Activated naive CD4-positive, alpha-beta T cell treated with anti-CD3 and anti-CD28 coated beads, Interleukin-2, amount 50 U/mL, for 72 hours (primary cell): ENCODE measurements around the gene HRH1. TPM values are rescaled to one million over a fixed set of nuclear protein-coding genes. Genes with fewer than 3 reads are reported as not detected.
A peak's percentile ranks its signal among the peaks of the same experiment; 100 is the strongest.

Experiments used
- ATAC-seq, 2 donors: fragments of 150-1000 bp; cut with Tn5 transposase; 2 replicates each; pipeline ENCODE4 v1.10.0; 2021; ENCODE audit warnings: mild to moderate bottlenecking in 2 of 2, moderate library complexity in 2 of 2
- DNase-seq, 2 donors: peaks; one replicate each; pipeline ENCODE4 v3.0.0; 2021 to 2022; ENCODE audit warnings: low spot score in 2 of 2
- H3K27ac Mint-ChIP-seq, 2 donors: one replicate each; pipeline ENCODE4 v1.8.0; 2022; ENCODE audit warnings: mild to moderate bottlenecking in 2 of 2, mixed read lengths in 2 of 2
- H3K36me3 Mint-ChIP-seq, 2 donors: one replicate each; pipeline ENCODE4 v1.8.0; 2022; ENCODE audit warnings: mixed read lengths in 2 of 2
- H3K9me3 Mint-ChIP-seq, 2 donors: one replicate each; pipeline ENCODE4 v1.8.0; 2022; ENCODE audit warnings: mixed read lengths in 2 of 2
- total RNA-seq, 2 donors: library from RNA; stranded (reverse); gene quantifications; one replicate each; pipeline ENCODE4 v1.2.3, GENCODE V29; 2022

Gene HRH1
- total RNA-seq, 2 donors from 2014 or later, result 0.10 to 1.6 TPM

DNA sequence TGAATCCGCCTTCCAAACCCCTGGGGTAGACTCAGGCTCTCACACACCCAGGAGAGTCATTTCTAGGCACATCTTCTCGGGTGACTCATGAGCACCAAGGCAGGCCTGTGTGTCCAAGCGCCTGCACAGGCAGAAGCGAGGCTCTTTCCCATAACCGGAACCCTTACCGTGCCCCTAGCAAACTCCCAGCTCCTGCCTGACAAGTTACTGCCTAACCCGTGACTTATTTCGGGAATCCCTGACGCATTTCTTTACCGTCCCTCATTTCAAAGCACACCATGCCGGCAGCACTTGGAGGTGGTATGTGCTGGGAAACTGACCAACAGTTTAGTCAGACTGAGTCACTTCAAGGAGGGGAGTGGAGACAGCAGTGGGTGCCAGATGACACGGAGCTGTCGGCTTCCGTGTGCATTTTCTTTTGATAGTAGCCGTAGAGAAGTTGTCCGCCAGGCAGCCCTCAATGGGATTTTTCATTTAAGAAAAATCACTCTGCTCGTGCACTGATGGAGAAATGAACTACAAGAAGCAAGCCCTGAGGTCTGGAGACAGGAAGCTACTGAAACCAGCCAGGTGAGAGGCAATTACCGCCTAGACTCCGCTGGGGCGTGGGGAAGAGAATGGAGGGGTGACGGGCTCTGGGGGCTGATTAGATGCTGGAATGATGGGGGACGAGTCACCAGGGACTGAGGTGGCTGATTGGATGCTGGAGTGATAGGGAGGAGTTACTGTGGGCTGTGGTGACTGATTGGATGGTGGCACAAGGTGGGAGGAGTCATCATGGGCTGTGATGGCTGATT, 17.3 kb upstream of the HRH1 start:
- Mint-ChIP-seq H3K27ac (peak overlapping the region in 1 of 2 donors; percentile 59), H3K36me3 (no peaks in the 10 kb centered on the region), H3K9me3 (no peaks in the 10 kb centered on the region)
- DNase-seq (no peak), ATAC-seq (no peak)

DNA sequence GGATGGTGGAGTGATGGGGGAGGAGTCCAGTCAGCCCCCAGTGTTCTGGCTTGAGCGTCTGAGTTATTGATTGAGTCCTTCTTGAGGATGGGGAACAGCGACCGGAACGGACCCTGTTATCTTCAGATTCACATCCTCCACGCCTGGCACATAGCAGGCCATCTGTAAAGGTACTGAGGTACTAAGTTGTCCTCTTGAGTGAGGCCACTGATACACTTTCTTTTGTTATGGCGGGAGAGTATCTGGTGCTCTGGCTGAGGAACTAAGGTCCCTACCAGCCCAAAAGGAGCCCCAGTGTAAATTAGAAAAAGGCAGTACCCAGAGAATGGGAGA, 16.7 kb upstream of the HRH1 start:
- H3K9me3 Mint-ChIP-seq, result no peaks in the 10 kb centered on the region
- no peak for DNase-seq
- peak overlapping the region in 1 of 2 donors; percentile 59 for H3K27ac Mint-ChIP-seq
- no peaks in the 10 kb centered on the region for H3K36me3 Mint-ChIP-seq
- ATAC-seq, result no peak

DNA sequence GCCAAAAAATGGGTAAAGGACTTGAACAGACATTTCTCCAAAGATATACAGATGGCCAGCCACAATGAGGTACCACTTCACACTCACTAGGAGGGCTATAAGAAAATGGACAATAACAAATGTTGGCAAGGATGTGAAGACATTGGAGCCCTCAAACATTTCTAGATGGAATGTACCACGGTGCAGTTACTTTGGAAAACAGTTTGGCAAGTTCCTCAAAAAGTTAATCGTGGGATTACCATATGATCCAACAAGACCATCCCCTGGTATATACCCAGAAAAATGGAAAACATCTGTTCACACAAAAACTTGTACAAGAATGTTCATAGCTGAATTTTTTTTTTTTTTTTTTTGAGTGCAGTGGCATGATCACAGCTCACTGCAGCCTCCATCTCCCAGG, 15.9 kb upstream of the HRH1 start:
- Mint-ChIP-seq H3K27ac (no peak overlapping the region), H3K36me3 (no peaks in the 10 kb centered on the region), H3K9me3 (no peaks in the 10 kb centered on the region)
- DNase-seq (no peak), ATAC-seq (no peak)

DNA sequence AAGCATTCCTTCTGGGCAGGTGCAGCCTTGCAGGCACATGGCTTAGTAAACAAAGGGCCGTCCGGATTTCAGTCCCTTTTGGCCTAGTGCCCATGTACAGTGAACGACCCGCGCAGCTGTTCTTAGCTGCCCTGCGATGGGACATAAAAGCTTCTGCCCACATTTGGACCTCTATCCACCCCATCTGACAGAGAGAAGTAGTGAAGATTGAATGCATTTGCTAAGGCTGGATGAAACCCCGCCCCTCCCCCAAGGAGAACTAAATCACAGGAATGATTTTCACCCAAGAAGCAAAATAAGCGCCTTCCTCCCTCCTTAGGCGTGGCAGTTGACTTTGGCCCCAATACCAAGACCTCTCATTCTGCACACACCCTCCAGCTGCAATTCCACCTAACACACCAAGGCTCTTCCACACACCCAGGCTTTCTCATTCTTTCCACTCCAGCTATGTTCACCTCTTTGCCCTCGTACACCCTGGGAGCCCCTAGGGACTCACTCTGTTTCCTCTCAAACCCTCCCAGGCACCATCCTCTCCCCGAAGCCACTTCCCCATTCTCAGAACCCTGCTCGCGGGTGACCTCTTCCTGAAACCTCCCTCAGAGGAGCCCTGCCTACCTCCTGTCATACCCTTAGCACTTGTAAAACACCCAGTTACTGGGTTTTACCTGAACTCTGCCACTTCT, 14.1 kb upstream of the HRH1 start:
- peak; percentile 29 to 86 for ATAC-seq
- H3K36me3 Mint-ChIP-seq, result no peaks in the 10 kb centered on the region
- no peaks in the 10 kb centered on the region for H3K9me3 Mint-ChIP-seq
- peak in 1 of 2 donors; percentile 16 for DNase-seq
- no peak overlapping the region for H3K27ac Mint-ChIP-seq

DNA sequence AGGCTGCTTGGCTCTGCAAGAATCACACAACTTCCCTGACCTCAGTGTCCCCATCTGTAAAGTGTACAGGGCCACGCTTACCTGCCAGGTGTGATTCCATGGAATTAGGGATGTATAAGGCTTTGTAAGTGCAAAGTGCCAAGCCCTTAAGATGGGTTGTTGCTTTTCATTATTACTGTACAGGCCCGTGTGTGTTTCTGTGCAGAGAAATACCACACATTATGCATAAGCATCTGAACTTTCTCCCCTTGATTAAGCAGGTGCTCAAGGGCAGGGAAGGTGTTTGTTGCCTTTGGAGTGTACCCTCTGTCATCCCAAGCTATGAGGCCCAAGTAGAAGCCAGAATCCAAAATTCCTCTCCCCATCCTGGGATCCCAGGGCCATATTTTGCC, 13.6 kb upstream of the HRH1 start:
- ATAC-seq, result peak; percentile 11 to 74
- Mint-ChIP-seq H3K27ac (no peak overlapping the region), H3K9me3 (no peaks in the 10 kb centered on the region), H3K36me3 (no peaks in the 10 kb centered on the region)
- no peak for DNase-seq

DNA sequence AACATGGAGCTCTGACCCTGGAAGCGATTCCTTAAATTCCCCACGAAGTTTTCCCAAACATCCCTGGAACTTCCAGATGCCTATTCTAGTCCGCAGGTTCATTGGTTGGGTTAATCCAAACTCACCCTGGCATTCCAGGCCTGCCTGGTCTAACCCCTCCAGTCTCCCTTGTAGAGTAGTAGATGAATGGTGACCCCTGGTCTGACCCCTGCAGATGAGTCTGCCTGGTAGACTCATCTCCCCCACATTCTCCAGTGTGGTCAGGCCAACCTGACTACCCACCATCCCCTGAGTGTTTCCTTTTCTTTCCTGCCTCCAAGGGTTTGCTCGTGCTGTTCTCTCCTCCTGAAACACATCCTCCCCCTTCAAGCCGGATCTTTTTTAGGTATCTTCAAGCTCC, 10.8 kb upstream of the HRH1 start:
- Mint-ChIP-seq H3K27ac (no peak overlapping the region), H3K36me3 (no peaks in the 10 kb centered on the region), H3K9me3 (no peaks in the 10 kb centered on the region)
- no peak for DNase-seq
- ATAC-seq, result no peak

DNA sequence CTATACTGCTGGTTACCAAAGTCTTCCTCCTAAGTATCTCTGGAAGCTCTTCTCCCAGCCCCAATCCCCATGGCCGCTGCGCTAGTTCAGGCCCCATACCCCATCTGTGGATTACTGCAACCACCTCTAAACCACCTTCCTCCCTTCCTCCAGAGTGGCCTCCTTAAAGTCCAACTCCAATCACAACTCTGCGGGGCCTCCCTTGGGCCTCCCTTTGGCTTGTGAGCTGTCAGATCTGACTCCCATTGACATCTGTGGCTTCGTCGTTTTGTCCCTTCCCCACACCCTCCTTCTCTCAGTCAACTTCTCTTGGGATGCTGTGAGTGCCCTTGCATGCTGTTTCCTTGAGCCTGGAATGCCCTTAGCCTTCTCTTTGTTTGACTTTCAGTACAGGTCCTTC, 9.3 kb upstream of the HRH1 start:
- DNase-seq (no peak), ATAC-seq (no peak)
- Mint-ChIP-seq H3K27ac (no peak overlapping the region), H3K9me3 (no peaks in the 10 kb centered on the region), H3K36me3 (no peaks in the 10 kb centered on the region)

DNA sequence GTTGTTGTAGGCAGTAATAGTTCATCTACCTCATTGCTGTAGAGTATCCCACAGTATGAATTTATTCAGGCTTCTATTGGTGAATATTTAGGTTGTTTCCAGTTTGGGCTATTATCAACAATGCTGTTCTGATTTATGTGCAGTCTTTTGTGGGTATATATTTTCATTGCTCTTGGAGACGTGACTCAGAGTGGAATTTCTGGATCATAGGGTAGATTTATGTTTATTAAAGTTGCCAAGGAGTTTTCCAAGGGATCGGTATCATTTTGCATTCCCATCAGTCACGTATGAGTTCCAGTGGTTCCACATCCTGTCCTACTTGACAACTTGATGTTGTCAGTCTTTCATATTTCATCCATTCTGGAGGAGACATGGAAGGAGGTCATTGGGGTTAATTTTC, 8.4 kb upstream of the HRH1 start:
- ATAC-seq, result no peak
- H3K27ac Mint-ChIP-seq, result no peak overlapping the region
- DNase-seq, result no peak
- H3K9me3 Mint-ChIP-seq, result no peaks in the 10 kb centered on the region
- H3K36me3 Mint-ChIP-seq, result no peaks in the 10 kb centered on the region

DNA sequence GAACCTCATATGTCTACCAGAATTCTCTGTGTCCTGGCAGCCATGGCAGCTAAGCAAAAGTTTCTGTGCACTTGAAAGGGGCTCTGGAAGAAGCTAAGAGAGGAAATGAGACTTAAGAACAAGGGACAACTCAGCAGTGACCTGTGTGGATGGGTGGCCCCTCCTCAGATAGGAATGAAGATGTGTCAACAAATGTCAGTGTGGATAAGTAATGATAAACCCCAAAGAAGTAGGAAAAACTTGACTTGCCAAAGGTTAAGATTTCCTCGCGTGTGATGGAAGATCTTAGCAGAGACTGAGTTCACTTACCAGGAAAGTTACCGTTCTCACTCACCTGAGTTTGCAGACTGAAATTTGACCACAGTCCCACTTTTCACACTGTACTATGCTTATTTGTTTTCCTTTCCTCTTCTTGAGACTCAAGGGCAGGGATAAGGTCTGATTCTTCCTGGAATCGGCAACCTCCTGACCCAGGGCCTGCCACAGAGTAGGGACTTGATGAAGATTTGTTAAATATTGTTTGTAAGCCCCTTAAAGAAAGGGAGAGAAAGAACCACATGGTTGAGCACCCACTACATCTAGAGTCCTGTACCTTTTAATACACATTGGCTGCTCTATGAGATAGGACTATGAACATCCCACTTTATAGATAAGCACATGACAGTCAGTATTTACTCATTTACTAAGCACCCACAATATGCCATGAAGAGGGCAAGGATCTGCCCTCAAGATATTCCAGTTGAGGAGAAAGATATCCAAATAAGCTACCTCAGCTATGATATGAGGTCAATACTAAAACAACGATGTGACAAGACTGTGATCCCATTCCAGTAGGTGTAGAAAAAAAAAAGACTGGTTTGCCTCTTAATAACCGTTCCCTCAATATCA, 7.3 kb upstream of the HRH1 start:
- ATAC-seq, result no peak
- no peak overlapping the region for H3K27ac Mint-ChIP-seq
- DNase-seq, result no peak
- no peaks in the 10 kb centered on the region for H3K9me3 Mint-ChIP-seq
- H3K36me3 Mint-ChIP-seq, result no peaks in the 10 kb centered on the region

DNA sequence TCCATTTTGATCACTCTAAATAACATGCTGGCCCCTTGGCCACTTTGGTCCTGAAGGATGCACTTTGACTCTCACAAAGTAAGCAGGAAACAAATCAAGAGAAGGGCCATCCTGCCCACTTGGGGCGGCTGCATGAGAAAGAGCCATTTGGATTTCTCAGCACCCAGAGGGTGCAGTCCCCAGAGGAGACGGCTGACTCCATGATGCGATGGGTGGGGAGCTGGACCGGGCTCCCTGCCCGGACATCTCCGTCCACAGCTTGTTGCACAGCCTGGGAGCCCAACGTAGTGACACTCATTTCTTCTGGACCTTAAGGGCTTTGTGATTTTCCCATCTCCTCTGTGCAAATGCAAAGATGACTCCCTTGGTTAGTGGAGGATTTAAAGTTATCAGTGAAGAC, 4.0 kb upstream of the HRH1 start:
- ATAC-seq (no peak), DNase-seq (no peak)
- no peak overlapping the region for H3K27ac Mint-ChIP-seq
- H3K9me3 Mint-ChIP-seq, result no peaks in the 10 kb centered on the region
- no peaks in the 10 kb centered on the region for H3K36me3 Mint-ChIP-seq

DNA sequence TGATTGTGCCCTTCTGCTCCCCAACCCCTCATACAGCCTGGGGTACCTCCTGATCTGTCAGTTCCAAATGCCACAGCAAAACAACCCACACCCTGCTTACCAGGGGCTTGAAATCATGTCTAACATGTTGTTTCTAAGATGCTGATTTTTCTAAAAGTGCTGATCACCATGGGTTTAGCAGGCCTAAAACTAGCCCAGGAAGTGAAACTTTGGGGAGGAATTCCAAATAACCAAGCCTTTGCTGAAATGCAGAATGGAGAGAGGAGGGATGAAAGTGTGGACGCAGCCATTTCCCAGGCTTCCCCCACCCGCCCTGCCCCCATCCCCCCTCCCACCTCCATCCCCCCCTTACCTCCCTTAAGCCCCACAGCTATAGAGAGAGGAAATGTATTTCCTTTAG, 2.0 kb upstream of the HRH1 start:
- DNase-seq (no peak), ATAC-seq (no peak)
- Mint-ChIP-seq H3K36me3 (no peaks in the 10 kb centered on the region), H3K9me3 (no peaks in the 10 kb centered on the region), H3K27ac (no peak overlapping the region)

DNA sequence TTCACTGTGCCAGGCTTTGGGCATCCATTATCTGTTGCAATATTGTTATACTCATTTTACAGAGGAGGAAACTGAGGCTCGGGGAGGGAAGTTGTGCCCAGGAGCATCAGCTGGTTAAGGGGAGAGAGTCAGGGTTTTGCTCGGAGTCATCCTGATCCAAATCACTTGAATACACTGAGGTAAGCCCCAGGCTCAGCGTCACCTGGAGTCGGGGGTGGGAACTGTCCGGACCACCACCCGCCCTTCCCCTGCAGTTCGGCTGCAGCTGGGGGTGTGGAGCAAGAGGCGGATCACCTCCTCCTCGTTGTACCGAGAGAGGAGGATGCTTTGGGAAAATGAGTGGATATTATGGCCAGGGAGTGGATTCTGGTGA, 646 bp downstream of the HRH1 start:
- ATAC-seq, result no peak
- H3K27ac Mint-ChIP-seq, result no peak overlapping the region
- no peaks in the 10 kb centered on the region for H3K36me3 Mint-ChIP-seq
- H3K9me3 Mint-ChIP-seq, result no peaks in the 10 kb centered on the region
- DNase-seq, result no peak

DNA sequence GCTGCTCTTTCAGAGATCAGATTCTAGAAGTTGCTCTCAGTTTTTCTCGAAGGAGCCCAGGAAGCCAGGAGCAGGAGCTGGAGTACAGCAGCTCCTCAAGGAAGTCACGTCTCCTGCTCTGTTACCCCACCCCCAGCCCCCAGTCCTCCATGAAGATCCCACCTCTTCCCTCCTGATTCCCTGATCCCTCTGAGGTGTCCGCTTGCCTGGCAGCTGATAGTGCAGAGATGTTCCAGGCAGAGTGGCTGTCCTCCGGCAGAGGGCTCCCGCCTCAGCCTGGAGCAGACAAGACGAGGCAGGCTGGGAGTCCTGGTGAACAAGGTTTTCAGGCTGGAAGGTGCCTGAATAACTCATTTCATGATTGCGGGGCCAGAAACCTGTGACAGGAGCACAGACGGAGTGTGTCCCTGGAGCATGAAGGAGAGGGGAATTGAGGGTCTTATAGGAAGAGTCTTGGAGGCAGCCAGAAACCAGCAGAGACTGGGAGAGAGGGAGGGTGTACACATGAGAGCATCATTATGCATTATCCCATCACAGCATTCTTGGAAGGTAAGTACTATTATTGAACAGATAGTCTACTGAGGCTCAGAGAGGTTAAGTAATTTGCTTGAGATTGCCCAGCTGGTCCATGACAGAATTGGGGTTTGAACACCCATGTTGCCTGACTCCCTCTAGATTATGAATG, 1.2 kb downstream of the HRH1 start:
- ATAC-seq, result peak in 1 of 2 donors; percentile 68
- Mint-ChIP-seq H3K9me3 (no peaks in the 10 kb centered on the region), H3K27ac (no peak overlapping the region), H3K36me3 (no peaks in the 10 kb centered on the region)
- peak in 1 of 2 donors; percentile 17 for DNase-seq

DNA sequence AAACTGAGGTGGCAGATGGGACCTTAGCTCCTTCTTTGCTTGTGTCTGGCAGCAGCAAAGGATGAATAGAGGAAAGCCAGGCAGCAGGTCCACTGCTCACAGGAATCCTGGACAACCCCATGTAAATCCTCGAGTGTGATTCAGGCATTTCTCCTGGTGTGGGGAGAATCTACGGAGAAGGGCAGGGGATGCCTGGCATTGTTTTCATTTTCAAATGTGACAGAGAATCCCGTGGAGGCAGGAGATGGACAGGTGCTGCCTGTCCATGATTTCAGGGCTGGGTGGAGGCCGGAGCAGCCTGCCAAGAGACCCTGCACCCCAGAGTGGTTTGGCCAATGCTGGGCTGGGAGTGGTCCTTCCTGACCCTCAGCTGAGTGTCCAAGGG, 1.7 kb downstream of the HRH1 start:
- Mint-ChIP-seq H3K9me3 (no peaks in the 10 kb centered on the region), H3K36me3 (no peaks in the 10 kb centered on the region), H3K27ac (no peak overlapping the region)
- DNase-seq (no peak), ATAC-seq (no peak)

DNA sequence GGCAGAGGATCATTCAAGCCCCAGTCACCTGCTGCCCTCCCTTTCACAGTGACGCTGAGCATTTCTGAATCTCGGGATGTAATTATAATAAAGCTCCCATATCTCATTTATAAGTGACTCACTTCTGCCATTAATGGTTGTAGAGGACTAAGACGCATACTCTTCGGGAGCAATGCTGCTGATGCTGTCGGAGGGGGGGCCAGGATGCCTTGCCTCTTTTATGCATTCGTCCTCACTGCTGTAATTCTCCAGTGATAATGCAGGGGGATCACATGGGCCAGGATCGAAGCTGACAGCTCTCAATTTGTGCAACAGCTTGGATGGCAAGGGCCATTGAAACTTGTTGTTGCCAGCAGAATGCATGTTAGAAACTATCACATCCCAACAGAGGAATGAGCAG, 3.1 kb downstream of the HRH1 start:
- no peak overlapping the region for H3K27ac Mint-ChIP-seq
- no peaks in the 10 kb centered on the region for H3K36me3 Mint-ChIP-seq
- H3K9me3 Mint-ChIP-seq, result no peaks in the 10 kb centered on the region
- ATAC-seq (no peak), DNase-seq (no peak)

DNA sequence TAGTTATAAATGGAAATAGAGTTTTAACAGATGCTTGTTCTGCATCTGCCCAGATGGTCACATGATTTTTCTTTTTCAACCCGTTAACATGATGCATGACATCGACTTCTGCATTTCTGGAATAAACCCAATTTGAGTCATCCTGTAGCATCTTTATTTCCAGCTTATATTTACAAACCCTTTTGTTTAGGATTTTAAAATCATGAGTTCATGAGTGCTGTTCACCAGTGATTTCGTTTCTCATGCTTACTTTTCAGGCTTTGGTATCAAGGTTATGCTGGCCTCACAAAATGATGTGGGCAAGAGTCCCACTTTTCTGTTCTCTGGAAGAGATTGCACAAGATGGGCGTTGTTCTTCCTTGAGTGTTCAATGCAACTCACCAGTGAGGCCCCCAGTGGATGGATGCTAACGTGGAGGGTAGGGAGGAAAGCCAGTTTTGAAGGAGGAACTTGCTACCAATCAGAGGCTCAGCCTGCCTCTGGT, 5.2 kb downstream of the HRH1 start:
- Mint-ChIP-seq H3K27ac (no peak overlapping the region), H3K36me3 (no peaks in the 10 kb centered on the region), H3K9me3 (no peaks in the 10 kb centered on the region)
- no peak for DNase-seq
- ATAC-seq, result no peak

DNA sequence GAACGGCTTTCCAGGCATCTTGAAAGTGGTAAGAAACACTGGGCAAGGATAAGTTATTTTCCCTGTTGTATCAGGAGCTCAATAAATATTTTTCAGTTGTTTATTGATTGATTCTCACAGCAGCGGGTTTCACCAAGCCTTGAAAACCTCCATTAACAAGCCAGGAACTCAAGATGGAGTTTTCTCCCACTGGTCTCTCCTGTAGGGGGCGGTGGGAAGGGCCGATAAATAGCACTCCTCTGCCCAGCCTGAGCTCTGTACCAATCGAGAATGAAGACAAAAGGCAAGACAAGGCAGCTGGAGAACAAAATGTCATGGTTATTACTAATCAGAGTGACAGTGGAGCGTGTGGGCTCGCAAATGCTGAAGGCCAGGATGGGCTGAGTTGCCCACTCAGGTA, 7.4 kb downstream of the HRH1 start:
- DNase-seq (no peak), ATAC-seq (no peak)
- Mint-ChIP-seq H3K9me3 (no peaks in the 10 kb centered on the region), H3K27ac (no peak overlapping the region), H3K36me3 (no peaks in the 10 kb centered on the region)
